ENCODE measurements around the gene FCGBP. TPM values are rescaled to one million over a fixed set of nuclear protein-coding genes. Genes with fewer than 3 reads are reported as not detected.
"Not testable (repeated sequence)": the region's sequence is repeated elsewhere in the genome, so short reads cannot be mapped to it uniquely, and the experiment has no call there.

FCGBP gene
- total RNA-seq, 1 experiment from 2014 or later: under 0.01 TPM

DNA sequence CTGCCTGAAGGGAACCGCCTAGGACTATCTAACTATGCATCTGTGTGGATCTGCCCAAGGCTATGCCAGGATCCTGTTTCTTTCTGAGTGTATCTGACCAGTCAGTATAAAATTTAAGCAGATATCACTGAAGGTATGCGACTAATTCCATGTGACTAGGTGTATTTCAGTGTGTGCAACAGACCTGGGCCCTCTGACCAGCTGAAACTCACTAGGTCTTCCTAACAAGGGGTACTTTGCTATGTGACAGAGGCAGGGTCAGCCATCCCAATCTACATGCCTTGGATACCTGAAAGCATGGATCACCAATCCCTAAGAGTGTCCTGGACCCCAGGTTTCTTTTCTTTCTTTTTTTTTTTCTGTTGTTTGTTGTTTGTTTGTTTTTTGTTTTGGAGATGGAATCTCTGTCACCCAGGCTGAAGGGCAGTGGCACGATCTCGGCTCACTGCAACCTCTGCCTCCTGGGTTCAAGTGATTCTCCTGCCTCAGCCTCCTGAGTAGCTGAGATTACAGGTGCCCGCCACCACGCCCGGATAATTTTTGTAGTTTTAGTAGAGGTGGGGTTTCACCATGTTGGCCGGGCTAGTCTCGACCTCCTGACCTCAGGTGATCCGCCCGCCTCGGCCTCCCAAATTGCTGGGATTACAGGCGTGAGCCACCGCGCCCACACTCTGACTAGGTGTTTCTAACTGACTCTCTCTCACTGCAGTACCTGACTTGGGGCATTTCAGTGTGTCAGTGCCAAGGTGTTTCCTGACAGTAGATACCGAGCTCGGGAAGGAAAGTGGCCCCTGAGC, 43.5 kb downstream of the FCGBP start:
- DNase-seq (ENCODE audit: low read depth): no peak

DNA sequence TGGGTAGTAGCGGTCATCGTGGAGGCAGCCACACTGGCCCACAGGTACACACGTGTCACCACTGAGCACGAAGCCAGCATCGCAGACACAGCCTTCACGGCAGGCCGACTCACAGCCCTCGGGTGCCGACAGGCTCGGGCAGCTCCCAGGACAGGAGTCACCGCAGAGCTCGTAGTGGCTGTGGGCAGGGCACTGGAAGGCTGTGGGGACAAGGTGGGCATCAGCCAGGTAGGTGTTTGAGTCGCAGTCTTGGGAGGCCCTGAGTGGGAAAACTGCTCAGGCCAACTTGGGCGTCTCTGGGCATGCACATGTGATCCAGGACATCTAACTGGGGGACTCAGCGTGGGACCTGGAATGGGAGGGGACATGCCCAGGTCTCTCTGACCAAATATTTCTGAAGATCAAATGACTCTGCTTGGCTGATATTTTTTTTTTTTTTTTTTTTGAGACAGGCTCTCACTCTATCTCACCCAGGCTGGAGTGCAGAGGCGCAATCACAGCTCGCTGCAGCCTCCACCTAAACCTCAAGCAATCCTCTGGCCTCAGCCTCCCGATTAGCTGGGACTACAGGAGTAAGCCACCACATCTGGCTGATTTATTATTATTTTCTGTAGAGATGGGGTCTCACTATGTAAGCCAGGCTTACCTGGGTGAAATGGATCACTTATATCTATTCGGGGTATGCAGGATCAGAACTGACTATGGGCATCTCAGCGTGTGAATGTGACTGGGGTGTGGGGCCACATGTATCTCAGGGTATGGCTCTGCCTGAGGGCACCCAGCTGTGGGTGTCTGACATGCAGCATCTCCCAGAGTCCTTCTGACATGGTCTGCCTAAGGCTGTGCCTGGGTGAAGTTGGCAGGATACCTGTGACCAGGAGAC, 44.3 kb downstream of the FCGBP start:
- DNase-seq (ENCODE audit: low read depth): not testable (repeated sequence)

DNA sequence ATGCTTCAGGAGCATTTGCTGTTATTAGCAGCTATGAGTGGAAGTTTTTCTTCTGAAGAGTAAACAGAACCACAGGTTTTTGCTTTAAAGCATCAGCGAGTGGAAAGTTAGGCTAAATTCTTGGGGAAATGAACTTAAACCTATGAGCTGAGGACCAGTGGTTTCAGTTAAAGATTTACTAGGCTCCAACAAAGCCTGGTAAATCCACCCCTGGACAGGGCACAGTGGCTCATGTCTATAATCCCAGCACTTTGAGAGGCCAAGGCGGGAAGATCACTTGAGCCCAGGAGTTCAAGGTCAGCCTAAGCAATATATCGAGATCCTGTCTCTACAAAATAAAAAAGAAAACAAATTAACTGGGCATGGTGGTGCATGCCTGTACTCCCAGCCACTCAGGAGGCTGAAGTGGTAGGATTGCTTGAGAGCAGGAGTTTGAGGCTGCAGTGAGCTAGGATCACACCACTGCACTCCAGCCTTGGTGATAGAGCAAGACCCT, 46.9 kb downstream of the FCGBP start:
- DNase-seq (ENCODE audit: low read depth): not testable (repeated sequence)

DNA sequence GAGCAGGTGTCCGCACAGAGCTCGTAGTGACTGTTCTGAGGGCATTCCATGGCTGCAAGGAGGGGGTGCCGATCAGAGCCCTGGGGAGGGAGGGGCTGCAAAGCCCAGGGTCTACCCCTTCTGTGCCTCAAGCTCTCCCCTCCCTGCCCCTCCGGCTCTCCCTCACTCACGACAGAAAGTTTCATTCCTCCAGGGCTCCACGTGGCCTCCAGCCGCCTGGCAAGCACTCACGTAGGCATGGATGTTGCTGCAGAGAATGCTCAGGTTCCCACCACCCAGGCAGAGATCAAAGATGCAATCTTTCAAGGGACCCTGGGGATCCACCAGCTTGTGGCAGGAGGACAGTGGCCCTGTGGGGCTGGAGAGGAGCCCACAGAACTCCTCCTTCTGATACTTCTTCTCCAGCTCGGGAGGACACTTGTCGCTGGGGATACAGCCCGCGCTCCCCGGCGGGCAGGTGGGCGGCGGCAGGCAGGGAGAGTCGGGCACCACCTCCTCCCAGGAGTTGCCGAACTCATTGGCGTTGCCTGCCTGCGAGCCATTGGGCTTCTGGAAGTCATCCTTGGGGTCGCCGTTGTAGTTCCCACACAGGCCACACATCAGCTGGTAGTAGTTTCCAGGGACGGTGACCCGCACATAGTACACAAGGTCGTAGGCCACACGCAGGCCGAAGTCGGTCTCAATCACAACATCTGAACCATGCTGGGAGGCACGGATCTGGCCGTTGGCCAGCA, 48.4 kb downstream of the FCGBP start:
- not testable (repeated sequence) for DNase-seq (ENCODE audit: low read depth)

DNA sequence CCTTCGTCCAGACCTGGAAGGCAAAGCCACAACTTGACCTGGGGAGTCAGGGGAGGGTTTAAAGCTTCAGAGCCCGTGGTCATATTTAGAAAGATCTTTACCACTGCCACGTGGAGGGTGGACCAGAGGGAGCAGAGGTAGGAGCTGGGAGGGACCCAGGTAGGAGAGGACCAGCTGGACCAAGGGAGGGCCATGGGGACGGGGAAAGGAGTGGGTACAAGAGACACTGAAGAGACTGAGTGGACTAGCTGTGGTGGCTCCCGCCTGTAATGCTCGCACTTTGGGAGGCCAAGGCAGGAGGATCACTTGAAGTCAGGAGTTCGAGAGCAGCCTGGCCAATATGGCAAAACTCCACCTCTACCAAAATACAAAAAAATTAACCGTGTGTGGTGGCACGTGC, 49.7 kb downstream of the FCGBP start:
- DNase-seq (ENCODE audit: low read depth): not testable (repeated sequence)

Other genes with a start within 250 kb of the FCGBP start
- not detected in 2 replicates for gene LGALS14, start 230.2 kb downstream of the FCGBP start, total RNA-seq (2014; rRNA removed; shearing (Covaris generic))
- not detected in 2 replicates for gene CLC, start 196.6 kb downstream of the FCGBP start, total RNA-seq (2014; rRNA removed; shearing (Covaris generic))
- gene LEUTX, start 155.8 kb downstream of the FCGBP start, total RNA-seq (2014; rRNA removed; shearing (Covaris generic)): not detected in 2 replicates
- gene DYRK1B, start 100.5 kb downstream of the FCGBP start, total RNA-seq (2014; rRNA removed; shearing (Covaris generic)): 0.24 and 0.29 TPM in 2 replicates
- gene FBL, start 88.3 kb downstream of the FCGBP start, total RNA-seq (2014; rRNA removed; shearing (Covaris generic)): 148 and 165 TPM in 2 replicates
- gene PSMC4, start 36.5 kb upstream of the FCGBP start, total RNA-seq (2014; rRNA removed; shearing (Covaris generic)): 234 and 258 TPM in 2 replicates
- 4.0 and 4.3 TPM in 2 replicates for gene ZNF546, start 62.4 kb upstream of the FCGBP start, total RNA-seq (2014; rRNA removed; shearing (Covaris generic))
- gene ZNF780B, start 121.6 kb upstream of the FCGBP start, total RNA-seq (2014; rRNA removed; shearing (Covaris generic)): 7.8 and 9.6 TPM in 2 replicates
- gene ZNF780A, start 156.3 kb upstream of the FCGBP start, total RNA-seq (2014; rRNA removed; shearing (Covaris generic)): 24.3 and 26.0 TPM in 2 replicates

All from RPMI7951 (cell line).